Mucosa of descending colon (tissue), 3 donors: Measurements from ENCODE around the gene KIRREL3. TPM values are rescaled to one million over a fixed set of nuclear protein-coding genes. Genes with fewer than 3 reads are reported as not detected.

Source experiments
- ATAC-seq: fragments of 200-7000 bp; cut with Tn5 transposase; one replicate; pipeline ENCODE4 v1.9.1; 2020; ENCODE audit warnings: mild to moderate bottlenecking, moderate library complexity
- DNase-seq, 3 donors: peaks; one replicate each; pipeline ENCODE4 v3.0.0-alpha.2; 2020
- H3K36me3 ChIP-seq: fragments of 200-600 bp; one replicate; pipeline ENCODE4 v1.8.0; 2021; ENCODE audit warnings: low read depth, mild to moderate bottlenecking
- H3K4me1 ChIP-seq: fragments of 200-600 bp; one replicate; pipeline ENCODE4 v1.8.0; 2021; ENCODE audit warnings: low read depth, mild to moderate bottlenecking
- H3K4me3 ChIP-seq: fragments of 200-600 bp; one replicate; pipeline ENCODE4 v1.8.0; 2021; ENCODE audit warnings: mild to moderate bottlenecking
- H3K9me3 ChIP-seq: fragments of 200-600 bp; one replicate; pipeline ENCODE4 v1.8.0; 2021; ENCODE audit warnings: mild to moderate bottlenecking
- intact Hi-C, 2 donors: fragments of 100-400 bp; cut with DNase I in 1 of 2; cut with micrococcal nuclease in 1 of 2; formaldehyde crosslinking; loops; one replicate each; pipeline versions ENCODE4 v1.11.0 to v1.11.1; 2022; cut with DNase I, micrococcal nuclease
- total RNA-seq, 3 donors: library from RNA; stranded (reverse); fragmentation: NEBNext Ultra II Directional in 2 of 3; extraction: Animal tissue kit (Norgen Biotek cat#: 25700) in 2 of 3; gene quantifications; one replicate each; pipeline versions ENCODE4 v1.2.1 to v1.2.4, GENCODE V29; 2021 to 2023
- TF ChIP-seq, protein P1 (sequence below): fragments of 200-600 bp; IDR thresholded peaks from one replicate; pipeline ENCODE4 v1.8.0; 2022; ENCODE audit warnings: antibody characterized with exemption, mild to moderate bottlenecking
- donor health status: DM: no; HTN: no; CAD: no; lungs with moderate emphysema.
- donor health status: DM: no; HTN: no; CAD: no.
- donor health status: DM: no; HTN: yes; CAD: no.

KIRREL3 gene
- total RNA-seq, 3 donors from 2014 or later: 0.23 to 2.4 (median 0.70) TPM

DNA sequence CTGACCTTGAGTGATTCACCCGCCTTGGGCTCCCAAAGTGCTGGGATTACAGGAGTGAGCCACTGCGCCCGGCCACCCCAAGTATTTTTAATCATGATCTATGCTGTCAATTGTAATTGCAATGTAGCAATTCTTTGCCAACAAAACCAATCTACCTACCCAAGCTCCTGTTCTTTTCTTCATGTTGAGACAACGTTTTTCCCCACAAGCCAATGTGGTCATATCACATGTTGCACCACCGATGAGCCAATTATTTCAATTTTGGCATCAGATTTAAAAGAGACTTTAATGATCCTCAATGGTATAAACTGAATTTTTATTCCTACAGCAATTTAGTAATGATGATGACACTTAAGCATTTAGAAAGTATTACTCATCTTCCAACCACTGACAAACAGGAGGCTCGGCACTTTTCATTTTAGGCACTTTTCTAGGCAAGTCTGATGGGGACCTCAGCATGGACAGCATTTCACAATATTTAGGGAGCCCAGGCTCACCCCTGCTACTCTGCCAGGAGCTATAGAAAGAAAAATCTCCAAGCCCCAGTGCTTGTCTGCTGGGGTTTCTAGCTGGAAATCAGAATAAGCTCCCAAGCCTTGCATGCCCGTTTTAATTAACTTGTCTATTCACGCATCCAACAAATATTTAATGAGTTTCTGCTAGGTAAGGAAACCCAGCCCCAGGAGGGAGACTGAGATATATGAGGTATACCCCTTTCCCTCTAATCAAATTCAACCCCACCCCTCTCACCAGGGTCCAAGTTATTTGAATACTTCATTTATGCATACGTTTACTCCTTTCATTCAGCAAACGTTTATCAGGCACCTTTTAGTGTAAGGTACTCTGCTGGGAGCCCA is 353.6 kb downstream of the KIRREL3 start:
- intact Hi-C loops: no loop called here
- TF ChIP-seq, protein P1, sequence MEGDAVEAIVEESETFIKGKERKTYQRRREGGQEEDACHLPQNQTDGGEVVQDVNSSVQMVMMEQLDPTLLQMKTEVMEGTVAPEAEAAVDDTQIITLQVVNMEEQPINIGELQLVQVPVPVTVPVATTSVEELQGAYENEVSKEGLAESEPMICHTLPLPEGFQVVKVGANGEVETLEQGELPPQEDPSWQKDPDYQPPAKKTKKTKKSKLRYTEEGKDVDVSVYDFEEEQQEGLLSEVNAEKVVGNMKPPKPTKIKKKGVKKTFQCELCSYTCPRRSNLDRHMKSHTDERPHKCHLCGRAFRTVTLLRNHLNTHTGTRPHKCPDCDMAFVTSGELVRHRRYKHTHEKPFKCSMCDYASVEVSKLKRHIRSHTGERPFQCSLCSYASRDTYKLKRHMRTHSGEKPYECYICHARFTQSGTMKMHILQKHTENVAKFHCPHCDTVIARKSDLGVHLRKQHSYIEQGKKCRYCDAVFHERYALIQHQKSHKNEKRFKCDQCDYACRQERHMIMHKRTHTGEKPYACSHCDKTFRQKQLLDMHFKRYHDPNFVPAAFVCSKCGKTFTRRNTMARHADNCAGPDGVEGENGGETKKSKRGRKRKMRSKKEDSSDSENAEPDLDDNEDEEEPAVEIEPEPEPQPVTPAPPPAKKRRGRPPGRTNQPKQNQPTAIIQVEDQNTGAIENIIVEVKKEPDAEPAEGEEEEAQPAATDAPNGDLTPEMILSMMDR: no peak
- H3K4me1 ChIP-seq: no peaks in the 10 kb centered on the region
- no peaks in the 10 kb centered on the region for H3K36me3 ChIP-seq
- ATAC-seq (no peak), DNase-seq (no peak)
- no peaks in the 10 kb centered on the region for H3K9me3 ChIP-seq
- no peak overlapping the region for H3K4me3 ChIP-seq

DNA sequence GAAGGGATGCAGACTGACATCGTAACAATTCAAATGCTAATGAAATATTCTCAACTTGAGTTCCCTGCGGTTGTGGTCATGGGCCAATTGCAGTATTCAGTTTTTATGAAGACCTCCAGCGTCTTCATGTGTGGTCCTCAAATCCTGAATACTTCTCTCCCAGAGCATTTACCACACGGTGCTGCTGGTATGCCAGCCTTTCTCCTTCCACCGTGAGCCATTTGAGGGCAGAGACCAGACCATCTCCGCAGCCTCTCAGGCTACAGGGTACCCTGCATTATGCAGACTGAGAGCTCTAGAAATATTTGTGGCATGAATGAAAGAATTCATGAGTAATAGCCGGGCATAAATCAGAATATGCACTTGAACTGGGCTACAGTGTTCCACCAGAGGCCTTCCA is 355.4 kb downstream of the KIRREL3 start:
- no peaks in the 10 kb centered on the region for H3K36me3 ChIP-seq
- H3K4me3 ChIP-seq: no peak overlapping the region
- intact Hi-C loops: no loop called here
- TF ChIP-seq, protein P1: no peak
- no peaks in the 10 kb centered on the region for H3K4me1 ChIP-seq
- DNase-seq: no peak
- H3K9me3 ChIP-seq: no peaks in the 10 kb centered on the region
- ATAC-seq: no peak

DNA sequence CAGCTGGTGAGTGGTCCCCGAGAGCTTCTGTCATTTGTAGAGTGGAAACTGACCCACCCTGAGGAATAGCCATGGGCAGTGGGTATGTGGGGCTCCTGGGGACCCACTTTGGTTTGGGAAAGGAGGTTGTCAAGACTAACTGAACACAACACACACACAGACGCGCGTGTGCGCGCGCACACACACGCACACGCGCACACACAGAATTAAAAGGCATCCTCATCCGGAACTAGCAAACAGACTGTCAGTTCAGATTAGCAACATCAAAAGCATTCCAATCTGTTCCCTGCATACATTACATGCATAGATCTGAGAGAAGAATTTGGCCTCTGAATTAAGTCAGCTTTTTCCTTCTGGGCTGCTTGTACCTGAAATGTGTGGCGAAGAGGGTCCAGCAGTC is 360.4 kb downstream of the KIRREL3 start:
- intact Hi-C loops: no loop called here
- DNase-seq (no peak), ATAC-seq (no peak)
- Histone ChIP-seq H3K4me1 (no peaks in the 10 kb centered on the region), H3K4me3 (no peak overlapping the region), H3K9me3 (no peaks in the 10 kb centered on the region), H3K36me3 (no peaks in the 10 kb centered on the region)
- TF ChIP-seq, protein P1: no peak

DNA sequence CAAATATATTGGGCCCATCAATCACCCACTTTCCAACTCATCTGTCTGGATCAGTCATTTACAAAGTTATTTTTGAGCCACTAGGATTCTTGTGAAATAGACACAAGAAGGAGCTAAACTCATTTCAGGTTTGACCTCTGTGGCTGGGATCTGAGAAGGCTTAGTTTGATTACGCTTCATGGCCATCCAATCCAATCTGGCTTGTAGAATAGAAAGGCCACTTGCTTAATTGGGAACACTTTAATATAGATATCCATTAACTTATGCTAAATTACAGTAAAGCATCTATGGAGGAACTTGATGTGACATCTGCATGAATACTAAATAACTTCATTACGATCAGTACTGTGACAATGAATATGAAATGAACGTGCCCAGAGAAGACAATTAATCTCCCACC is 360.9 kb downstream of the KIRREL3 start:
- intact Hi-C loops: no loop called here
- ATAC-seq (no peak), DNase-seq (no peak)
- no peak overlapping the region for H3K4me3 ChIP-seq
- TF ChIP-seq, protein P1: no peak
- H3K4me1 ChIP-seq: no peaks in the 10 kb centered on the region
- no peaks in the 10 kb centered on the region for H3K36me3 ChIP-seq
- H3K9me3 ChIP-seq: no peaks in the 10 kb centered on the region

DNA sequence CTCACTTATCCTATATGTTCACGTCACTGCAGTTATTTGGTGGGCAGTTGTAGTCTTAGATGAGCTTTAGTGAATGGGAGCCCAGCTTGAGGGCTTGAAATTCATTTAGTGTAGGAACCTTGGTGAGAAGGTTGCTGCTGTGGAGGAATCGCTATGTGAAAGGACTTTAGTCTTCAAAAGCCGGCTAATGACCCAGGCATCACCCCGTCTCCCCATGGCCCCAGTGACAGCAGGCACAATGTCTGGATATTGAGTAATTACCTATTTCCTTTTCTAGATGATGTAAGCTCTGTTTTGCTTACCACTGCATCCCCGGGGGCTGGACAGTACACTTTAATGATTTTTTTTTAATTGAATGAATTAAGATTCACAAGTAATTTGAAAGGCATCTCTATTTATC is 361.9 kb downstream of the KIRREL3 start:
- Histone ChIP-seq H3K4me3 (no peak overlapping the region), H3K36me3 (no peaks in the 10 kb centered on the region), H3K9me3 (no peaks in the 10 kb centered on the region), H3K4me1 (no peaks in the 10 kb centered on the region)
- ATAC-seq (no peak), DNase-seq (no peak)
- TF ChIP-seq, protein P1: no peak
- intact Hi-C loops: no loop called here
